H1 (cell line): ENCODE results near the gene COL5A3. TPM values are rescaled to one million over a fixed set of nuclear protein-coding genes. Genes with fewer than 3 reads are reported as not detected.
A peak's percentile ranks its signal among the peaks of the same experiment; 100 is the strongest.

Source experiments
- CTCF ChIA-PET: fragments of 300-600 bp; sonication (Branson Sonifier 250); formaldehyde crosslinking; loops from one replicate; lab custom pipeline; 2021; ENCODE audit not compliant: partially characterized antibody; lab: Charles Lee
- POLR2A ChIA-PET: fragments of 300-600 bp; sonication (Branson Sonifier 250); formaldehyde crosslinking; loops from one replicate; lab custom pipeline; 2021; ENCODE audit warnings: inconsistent platforms; ENCODE audit not compliant: partially characterized antibody; lab: Charles Lee
- DNase-seq, 2 experiments: peaks; one replicate each; pipeline versions ENCODE4 v3.0.0 to v3.0.0-alpha.2; 2010 to 2022; ENCODE audit warnings: low spot score in 2 of 2, low read depth in 1 of 2, mixed read lengths in 1 of 2
- FAIRE-seq: peaks from 2 replicates; lab custom pipeline; 2011; peaks lifted over from hg19 to GRCh38; lab: Jason Lieb, UNC
- H2AFZ ChIP-seq: 2 replicates; pipeline ENCODE4 v1.8.1; 2012; ENCODE audit warnings: low read length, inconsistent platforms
- H2AK5ac ChIP-seq: 2 replicates; pipeline ENCODE4 v1.6.1; 2013; ENCODE audit warnings: low read depth, low read length
- H2BK120ac ChIP-seq: replicated peaks from 2 replicates; pipeline ENCODE3; 2013; ENCODE audit warnings: low read depth, low read length, inconsistent platforms
- H2BK12ac ChIP-seq: 2 replicates; pipeline ENCODE4 v1.6.1; 2013; ENCODE audit warnings: low read depth, low read length
- H2BK15ac ChIP-seq: 2 replicates; pipeline ENCODE4 v1.6.1; 2013; ENCODE audit warnings: low read length
- H2BK20ac ChIP-seq: 2 replicates; pipeline ENCODE4 v1.6.1; 2013; ENCODE audit warnings: low read length
- H2BK5ac ChIP-seq: 2 replicates; pipeline ENCODE4 v1.6.1; 2013; ENCODE audit warnings: low read depth, low read length
- H3K14ac ChIP-seq: 2 replicates; pipeline ENCODE4 v1.6.1; 2013; ENCODE audit warnings: inconsistent platforms; ENCODE audit not compliant: insufficient read length
- H3K18ac ChIP-seq: 2 replicates; pipeline ENCODE4 v1.6.1; 2013; ENCODE audit warnings: low read length; ENCODE audit errors: extremely low read depth
- H3K23ac ChIP-seq: 2 replicates; pipeline ENCODE4 v1.6.1; 2013; ENCODE audit warnings: inconsistent platforms; ENCODE audit not compliant: insufficient read length
- H3K23me2 ChIP-seq: 2 replicates; pipeline ENCODE4 v1.6.1; 2013; ENCODE audit warnings: low read depth, low read length
- H3K27ac ChIP-seq: 2 replicates; pipeline ENCODE4 v1.6.1; 2011; ENCODE audit warnings: low read depth, low read length, inconsistent platforms
- H3K27me3 ChIP-seq, 4 experiments: replicated peaks in 1 of 4; 1 replicate in 1 of 4; 2 replicates in 3 of 4; pipeline versions ENCODE4 v1.6.1 to v1.8.1; 2011 to 2013; ENCODE audit warnings: low read length in 3 of 4, mild to moderate bottlenecking in 3 of 4, inconsistent platforms in 2 of 4, mixed read lengths in 2 of 4, moderate library complexity in 1 of 4; ENCODE audit not compliant: control insufficient read depth in 3 of 4, insufficient read depth in 3 of 4; ENCODE audit errors: extremely low read depth in 1 of 4
- H3K36me3 ChIP-seq, 4 experiments: 2 replicates each; pipeline versions ENCODE4 v1.6.1 to v1.8.1; 2011 to 2013; ENCODE audit warnings: mild to moderate bottlenecking in 4 of 4, low read length in 3 of 4, moderate library complexity in 2 of 4, control low read depth in 1 of 4, inconsistent platforms in 1 of 4; ENCODE audit not compliant: insufficient read depth in 4 of 4, control insufficient read depth in 2 of 4
- H3K4ac ChIP-seq: replicated peaks from 2 replicates; pipeline ENCODE3; 2013; ENCODE audit warnings: low read length, low read depth, mixed read lengths, inconsistent platforms; ENCODE audit not compliant: insufficient read length
- H3K4me1 ChIP-seq, 4 experiments: replicated peaks in 1 of 4; 1 replicate in 1 of 4; 2 replicates in 3 of 4; pipeline versions ENCODE4 v1.6.1 to v1.8.1; 2011 to 2013; ENCODE audit warnings: low read length in 3 of 4, inconsistent platforms in 2 of 4, mixed read lengths in 1 of 4; ENCODE audit not compliant: insufficient read depth in 4 of 4, control insufficient read depth in 3 of 4
- H3K4me2 ChIP-seq, 2 experiments: 2 replicates each; pipeline versions ENCODE4 v1.6.1 to v1.8.1; 2011 to 2013; ENCODE audit warnings: low read depth in 2 of 2, low read length in 2 of 2, control low read depth in 1 of 2, inconsistent platforms in 1 of 2, mild to moderate bottlenecking in 1 of 2; ENCODE audit not compliant: insufficient read depth in 1 of 2
- H3K4me3 ChIP-seq, 4 experiments: fragments of 200-600, 300-600 bp in 1 of 4; sonication (generic), shearing (Covaris generic), sonication (Bioruptor Twin) in 1 of 4; 2 replicates each; pipeline versions ENCODE4 v1.5.1 to v1.8.1; 2011 to 2016; ENCODE audit warnings: low read length in 4 of 4, low read depth in 3 of 4, control low read depth in 2 of 4, inconsistent platforms in 2 of 4, mild to moderate bottlenecking in 2 of 4, mixed read lengths in 1 of 4, moderate library complexity in 1 of 4; ENCODE audit not compliant: insufficient read depth in 2 of 4; ENCODE audit errors: extremely low read depth in 1 of 4
- H3K56ac ChIP-seq: replicated peaks from 2 replicates; pipeline ENCODE3; 2013; ENCODE audit warnings: low read depth, mild to moderate bottlenecking, mixed read lengths, low read length, inconsistent platforms; ENCODE audit not compliant: insufficient read length
- H3K79me1 ChIP-seq: 2 replicates; pipeline ENCODE4 v1.6.1; 2013; ENCODE audit warnings: low read depth, low read length, control low read depth
- H3K79me2 ChIP-seq, 2 experiments: 2 replicates each; pipeline versions ENCODE4 v1.6.1 to v1.8.1; 2012 to 2013; ENCODE audit warnings: low read length in 2 of 2, mild to moderate bottlenecking in 2 of 2, inconsistent platforms in 1 of 2; ENCODE audit not compliant: insufficient read depth in 2 of 2, control insufficient read depth in 1 of 2
- H3K9ac ChIP-seq, 4 experiments: replicated peaks in 1 of 4; 1 replicate in 1 of 4; 2 replicates in 3 of 4; pipeline versions ENCODE4 v1.6.1 to v1.8.1; 2011 to 2013; ENCODE audit warnings: low read depth in 3 of 4, low read length in 3 of 4, control low read depth in 2 of 4, mild to moderate bottlenecking in 2 of 4, moderate library complexity in 2 of 4, inconsistent platforms in 1 of 4; ENCODE audit errors: extremely low read depth in 1 of 4
- H3K9me3 ChIP-seq, 2 experiments: 2 replicates each; pipeline versions ENCODE4 v1.6.1 to v1.8.1; 2012 to 2013; ENCODE audit warnings: mild to moderate bottlenecking in 2 of 2, moderate library complexity in 2 of 2, control low read depth in 1 of 2, inconsistent platforms in 1 of 2, low read depth in 1 of 2, low read length in 1 of 2, mixed read lengths in 1 of 2; ENCODE audit not compliant: insufficient read depth in 2 of 2
- H4K20me1 ChIP-seq, 2 experiments: replicated peaks in 1 of 2; 2 replicates each; pipeline versions ENCODE3 to v1.8.1; 2011 to 2013; ENCODE audit warnings: inconsistent platforms in 2 of 2, low read length in 2 of 2, mild to moderate bottlenecking in 1 of 2; ENCODE audit not compliant: insufficient read depth in 2 of 2, control insufficient read depth in 1 of 2
- H4K5ac ChIP-seq: 2 replicates; pipeline ENCODE4 v1.6.1; 2013; ENCODE audit warnings: low read length, low read depth, mixed read lengths, inconsistent platforms; ENCODE audit not compliant: insufficient read length
- H4K8ac ChIP-seq: 2 replicates; pipeline ENCODE4 v1.8.0; 2013; ENCODE audit warnings: mild to moderate bottlenecking, moderate library complexity, low read length, inconsistent platforms; ENCODE audit not compliant: insufficient read depth; ENCODE audit errors: extremely low read depth
- H4K91ac ChIP-seq: replicated peaks from 2 replicates; pipeline ENCODE3; 2013; ENCODE audit warnings: low read length, mixed read lengths, inconsistent platforms; ENCODE audit not compliant: insufficient read length
- BACH1 ChIP-seq: IDR thresholded peaks from 2 replicates; pipeline ENCODE4 v1.6.1; 2012; ENCODE audit warnings: low read length, improper control_type of control experiment
- FOSL1 ChIP-seq: IDR thresholded peaks from 2 replicates; pipeline ENCODE4 v1.6.1; 2011; ENCODE audit warnings: mild to moderate bottlenecking, low read depth, low read length, moderate library complexity; ENCODE audit not compliant: insufficient read depth
- HDAC6 ChIP-seq: IDR thresholded peaks from one replicate; pipeline ENCODE4 v1.7.1; 2012; ENCODE audit warnings: low read depth, mild to moderate bottlenecking, inconsistent platforms, low read length, moderate library complexity
- KDM4A ChIP-seq: IDR thresholded peaks from one replicate; pipeline ENCODE4 v1.7.1; 2012; ENCODE audit warnings: low read depth, mild to moderate bottlenecking, moderate library complexity, low read length, inconsistent platforms; ENCODE audit not compliant: severe bottlenecking
- WGBS, 2 experiments: shearing (Covaris generic) in 1 of 2; methylation state at CpG; one replicate each; pipeline versions ENCODE4 v1.1.6 to v1.1.7; 2013 to 2015; ENCODE audit warnings: low lambda C conversion rate in 2 of 2, mixed read lengths in 2 of 2, inconsistent platforms in 1 of 2, low coverage in 1 of 2, missing lambda C conversion rate in 1 of 2; ENCODE audit not compliant: insufficient replicate concordance in 2 of 2, insufficient coverage in 1 of 2, insufficient read length in 1 of 2; ENCODE audit errors: extremely low coverage in 1 of 2, missing lambda C conversion rate in 1 of 2; 5-methylcytosine and 5-hydroxymethylcytosine counted together
- polyA plus RNA-seq, 7 experiments: library from polyadenylated mRNA; depleted of rRNA in 3 of 7; stranded (reverse) in 5 of 7; unstranded in 2 of 7; fragments of >200 nt in 5 of 7; fragments of 200-250 nt in 2 of 7; gene quantifications; 1 replicate in 5 of 7; 2 replicates in 1 of 7; 4 replicates in 1 of 7; pipeline versions ENCODE4 v1.2.1 to v1.2.3, GENCODE V29; 2011 to 2013; ENCODE audit warnings: missing spikeins in 2 of 7, mixed read lengths in 2 of 7
- total RNA-seq: library from RNA; stranded (reverse); fragmentation: NEBNext Ultra II Directional; extraction: Animal tissue kit (Norgen Biotek cat#: 25700); gene quantifications from 2 replicates; pipeline ENCODE4 v1.2.1, GENCODE V29; 2021

Gene COL5A3
- total and polyA plus RNA-seq, 2 of the 8 experiments (the other 6 are each of a cell fraction or from before 2014, with no cell fraction given): 0.67 to 0.74 TPM

DNA sequence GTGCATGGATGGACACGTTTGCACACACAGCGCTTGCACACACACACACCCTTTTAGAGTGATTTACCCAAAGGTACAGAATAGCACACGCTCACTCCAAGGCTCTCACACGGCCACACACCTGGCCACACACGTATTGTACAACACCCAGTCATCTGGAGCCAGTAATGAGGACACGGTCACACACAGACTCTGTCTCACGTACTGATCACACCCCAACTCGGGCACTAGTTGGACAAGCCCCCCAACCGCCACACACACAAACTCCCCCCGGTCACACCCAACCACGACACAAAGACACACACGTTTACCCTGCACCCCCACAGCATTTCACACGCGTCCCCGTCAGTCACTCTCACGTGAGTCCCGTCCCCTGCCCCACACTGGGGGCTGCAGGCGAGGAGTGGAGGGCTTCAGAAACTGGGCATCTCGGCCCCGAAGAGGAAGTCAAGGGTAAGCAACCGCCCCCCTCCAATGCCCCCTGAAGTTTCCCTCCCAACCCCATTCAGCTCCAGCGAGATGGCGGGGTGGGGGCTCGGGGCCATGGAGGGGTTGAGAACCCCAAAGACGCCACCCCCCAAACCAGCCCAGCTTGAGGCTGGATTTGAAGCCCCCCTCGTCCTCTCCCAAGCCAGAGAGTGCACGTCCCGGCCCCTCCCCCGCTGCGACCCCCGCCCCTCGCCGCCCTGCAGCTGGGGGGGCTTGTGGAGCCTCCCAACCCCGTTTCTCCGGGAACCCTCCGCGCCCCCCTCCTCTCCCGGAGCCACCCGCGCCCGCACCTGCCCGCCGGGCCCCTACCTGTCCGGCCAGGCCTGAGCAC lies 74.6 kb downstream of the COL5A3 start:
- Histone ChIP-seq H2BK5ac (peak overlapping the region; percentile 76; the same call in 1 of the 2 replicates), H3K56ac (peak overlapping the region; percentile 49), H2BK12ac (peak overlapping the region; percentile 91; the same call in 1 of the 2 replicates), H3K4ac (peak overlapping the region; percentile 2), H3K79me1 (no peaks in the 10 kb centered on the region; the same call in 1 of the 2 replicates), H4K20me1 (peaks cover 2 to 7% of the 10 kb centered on the region in 2 experiments), H3K4me1 (peaks cover 4 to 14% (median 8%) of the 10 kb centered on the region in 4 experiments), H3K4me2 (peak overlapping the region; percentile 85 to 98), H2BK120ac (no peak overlapping the region), H3K18ac (peak overlapping the region; percentile 88), H3K27me3 (peaks cover 0 to 2% (median 0%) of the 10 kb centered on the region in 4 experiments; a peak in 2 of 7 replicates), H4K5ac (no peak overlapping the region), H3K14ac (no peak overlapping the region), H4K91ac (peak overlapping the region; percentile 88), H2AK5ac (peak overlapping the region; percentile 97), H3K23me2 (peaks cover 12% of the 10 kb centered on the region), H2AFZ (no peak overlapping the region), H3K36me3 (no peaks in the 10 kb centered on the region), H3K23ac (no peak overlapping the region), H4K8ac (peak overlapping the region; percentile 47), H3K79me2 (peaks cover 0 to 29% of the 10 kb centered on the region in 2 experiments; a peak in 1 of 4 replicates), H2BK15ac (peak overlapping the region; percentile 96), H2BK20ac (0 out of 2 replicates have a peak overlapping the region, but pooled peaks have one; percentile 40), H3K9ac (peak overlapping the region in 3 of 4 experiments; percentile 39 to 78 (median 40); a peak in 6 of 7 replicates), H3K4me3 (peak overlapping the region; percentile 67 to 83 (median 80)), H3K9me3 (no peaks in the 10 kb centered on the region), H3K27ac (no peak overlapping the region)
- 4% methylated on average over 18 of the region's 44 CpGs; no CpG with 5 or more reads in 1 of the 2 experiments for WGBS, 2 experiments
- CTCF ChIA-PET: interaction anchor here (0.8 to 1.9 kb wide), 6 partner anchors 30 to 185 kb away, joined by 3 to 9 read pairs (median 4); partner anchors contain the start of gene EIF3G
- 0 out of 2 replicates have a peak, but pooled peaks have one; percentile 9 for TF ChIP-seq BACH1
- peak; percentile 31 for TF ChIP-seq KDM4A
- TF ChIP-seq HDAC6: no peak
- TF ChIP-seq FOSL1: no peak
- FAIRE-seq: no peak
- POLR2A ChIA-PET: interaction anchor here (0.8 to 1.2 kb wide), 4 partner anchors 10 to 178 kb away, joined by 3 to 4 read pairs (median 4); no protein-coding TSS in a partner anchor
- peak in 1 of 2 experiments; percentile 81 for DNase-seq
